ENCODE measurements around the gene TMC8.

Gene TMC8

GRCh38 chr17:78186692-78187595, 56.4 kb downstream of the TMC8 start, which contains the start of the genes AFMID and TK1:
Gene AFMID, plus strand, starts transcription at chr17:78187362. Its CDS starts 9 bp downstream, at chr17:78187371.
Gene TK1, minus strand, starts transcription at chr17:78187052. Its CDS starts 58 bp downstream, at chr17:78186994.
- ChIA-PET CTCF (interaction anchor here (0.6 to 5.9 kb wide), 7 partner anchors 9 to 102 kb away, joined by 3 to 50 read pairs (median 3); no protein-coding TSS in a partner anchor), POLR2A (interaction anchor here (0.5 to 1.5 kb wide), 9 partner anchors 8 to 63 kb away, joined by 3 to 6 read pairs (median 4); no protein-coding TSS in a partner anchor)
- DNase-seq (ENCODE audit: extremely low spot score): peak; percentile 99
- peak; percentile 36 for TF ChIP-seq CTCF (IDR thresholded peaks at IDR 0.05; ENCODE audit: control extremely low read depth, extremely low read depth, low read depth, missing control alignments)
